Nephron progenitor cell (in vitro differentiated cells): Measurements from ENCODE around the gene CD93.

Experiments
- DNase-seq: peaks from one replicate; pipeline ENCODE4 v3.0.0; 2021
- H3K27ac Mint-ChIP-seq: 2 replicates; pipeline ENCODE4 v1.8.0; 2021; ENCODE audit warnings: mild to moderate bottlenecking, moderate library complexity, mixed read lengths
- H3K27me3 Mint-ChIP-seq: 2 replicates; pipeline ENCODE4 v1.8.0; 2021; ENCODE audit warnings: mild to moderate bottlenecking, low read depth, mixed read lengths; ENCODE audit not compliant: poor library complexity
- H3K36me3 Mint-ChIP-seq: 2 replicates; pipeline ENCODE4 v1.8.0; 2021; ENCODE audit warnings: low read depth, mixed read lengths
- H3K4me1 Mint-ChIP-seq: 2 replicates; pipeline ENCODE4 v1.8.0; 2021; ENCODE audit warnings: mixed read lengths
- H3K4me3 Mint-ChIP-seq: 2 replicates; pipeline ENCODE4 v1.8.0; 2021; ENCODE audit warnings: mild to moderate bottlenecking, moderate library complexity, mixed read lengths
- H3K9me3 Mint-ChIP-seq: 2 replicates; pipeline ENCODE4 v1.8.0; 2021; ENCODE audit warnings: mild to moderate bottlenecking, moderate library complexity, mixed read lengths
- TF ChIP-seq, protein P1 (sequence below): fragments of 200-600 bp; sonication (generic); IDR thresholded peaks from 2 replicates; pipeline ENCODE4 v1.5.0; 2021; ENCODE audit warnings: antibody characterized with exemption

CD93 gene

DNA sequence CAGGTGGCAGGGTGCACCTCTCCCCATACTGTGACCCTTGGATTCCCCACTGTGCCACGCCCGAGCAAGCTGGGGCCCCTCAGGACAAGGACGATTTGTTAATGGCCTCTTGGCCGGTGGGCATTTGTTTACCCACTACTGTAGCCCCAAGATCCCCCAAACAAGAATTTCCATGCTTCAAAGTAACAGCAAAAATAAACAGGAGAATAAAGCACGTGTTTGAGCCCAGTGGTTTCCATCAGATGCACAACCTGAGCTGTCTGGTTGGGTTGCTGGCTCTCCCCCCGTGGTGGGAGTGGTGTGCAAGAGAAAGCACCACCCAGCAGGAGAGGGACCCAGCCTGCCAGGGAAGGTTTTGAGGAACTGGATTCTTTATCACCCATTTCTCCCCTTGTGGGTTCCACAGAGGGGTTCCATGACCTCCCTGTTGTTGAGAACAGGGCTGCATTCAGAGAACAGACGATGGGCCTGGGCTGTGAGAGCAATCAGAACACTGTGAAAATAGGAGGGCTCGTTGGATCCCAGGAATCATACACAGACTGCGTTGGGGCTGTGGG, 4.8 kb downstream of the CD93 start:
- TF ChIP-seq, protein P1, sequence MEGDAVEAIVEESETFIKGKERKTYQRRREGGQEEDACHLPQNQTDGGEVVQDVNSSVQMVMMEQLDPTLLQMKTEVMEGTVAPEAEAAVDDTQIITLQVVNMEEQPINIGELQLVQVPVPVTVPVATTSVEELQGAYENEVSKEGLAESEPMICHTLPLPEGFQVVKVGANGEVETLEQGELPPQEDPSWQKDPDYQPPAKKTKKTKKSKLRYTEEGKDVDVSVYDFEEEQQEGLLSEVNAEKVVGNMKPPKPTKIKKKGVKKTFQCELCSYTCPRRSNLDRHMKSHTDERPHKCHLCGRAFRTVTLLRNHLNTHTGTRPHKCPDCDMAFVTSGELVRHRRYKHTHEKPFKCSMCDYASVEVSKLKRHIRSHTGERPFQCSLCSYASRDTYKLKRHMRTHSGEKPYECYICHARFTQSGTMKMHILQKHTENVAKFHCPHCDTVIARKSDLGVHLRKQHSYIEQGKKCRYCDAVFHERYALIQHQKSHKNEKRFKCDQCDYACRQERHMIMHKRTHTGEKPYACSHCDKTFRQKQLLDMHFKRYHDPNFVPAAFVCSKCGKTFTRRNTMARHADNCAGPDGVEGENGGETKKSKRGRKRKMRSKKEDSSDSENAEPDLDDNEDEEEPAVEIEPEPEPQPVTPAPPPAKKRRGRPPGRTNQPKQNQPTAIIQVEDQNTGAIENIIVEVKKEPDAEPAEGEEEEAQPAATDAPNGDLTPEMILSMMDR = no peak
- no peak overlapping the region for H3K4me3 Mint-ChIP-seq
- H3K36me3 Mint-ChIP-seq = no peaks in the 10 kb centered on the region
- peaks cover 20% of the 10 kb centered on the region for H3K4me1 Mint-ChIP-seq
- no peak for DNase-seq
- H3K27ac Mint-ChIP-seq = no peak overlapping the region
- peaks cover 7% of the 10 kb centered on the region for H3K27me3 Mint-ChIP-seq
- H3K9me3 Mint-ChIP-seq = no peaks in the 10 kb centered on the region

DNA sequence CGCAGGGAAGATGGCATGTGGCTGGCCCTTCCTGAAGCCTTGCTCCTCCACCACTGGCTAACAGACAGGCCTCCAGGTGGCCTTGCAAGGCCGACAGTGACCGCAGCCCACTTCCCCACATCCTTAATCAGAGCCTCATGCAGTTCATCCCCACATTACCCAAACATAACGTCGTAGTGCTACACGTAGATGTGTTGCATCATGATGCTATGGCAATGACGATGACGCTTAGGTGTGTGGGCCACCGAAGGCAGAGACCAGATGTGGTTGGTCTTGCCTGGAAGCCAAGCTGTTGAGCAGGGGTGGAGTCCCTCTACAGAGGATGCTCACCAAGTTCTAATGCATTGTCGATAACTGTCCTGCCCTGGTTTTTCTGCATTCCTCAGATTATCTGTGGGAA, 5.6 kb downstream of the CD93 start:
- TF ChIP-seq, protein P1 = no peak
- Mint-ChIP-seq H3K27me3 (peaks cover 7% of the 10 kb centered on the region), H3K4me3 (no peak overlapping the region), H3K4me1 (peaks cover 18% of the 10 kb centered on the region), H3K27ac (no peak overlapping the region), H3K9me3 (no peaks in the 10 kb centered on the region), H3K36me3 (no peaks in the 10 kb centered on the region)
- DNase-seq = no peak

DNA sequence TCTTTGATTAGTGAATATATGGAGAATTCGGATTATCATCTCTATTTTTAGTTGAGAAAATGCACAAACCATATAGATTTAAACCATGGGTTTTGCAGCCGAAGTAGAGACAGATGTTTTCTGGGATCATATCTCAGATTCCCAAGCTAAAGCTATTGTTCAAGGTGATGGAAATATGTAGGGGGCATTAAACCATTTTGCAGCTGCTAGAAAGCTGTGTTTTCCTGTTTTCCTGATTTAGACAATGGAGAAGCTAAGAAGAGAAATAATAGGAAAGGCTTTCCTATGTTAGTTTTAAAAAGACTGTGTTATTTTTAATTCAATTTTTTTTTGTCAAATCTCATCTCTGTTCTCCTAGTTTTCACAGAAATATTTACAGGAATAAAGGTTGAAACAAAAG, 6.2 kb downstream of the CD93 start:
- no peak overlapping the region for H3K27ac Mint-ChIP-seq
- TF ChIP-seq, protein P1 = no peak
- no peak overlapping the region for H3K4me3 Mint-ChIP-seq
- no peaks in the 10 kb centered on the region for H3K36me3 Mint-ChIP-seq
- DNase-seq = no peak
- H3K4me1 Mint-ChIP-seq = peaks cover 18% of the 10 kb centered on the region
- H3K27me3 Mint-ChIP-seq = peaks cover 8% of the 10 kb centered on the region
- no peaks in the 10 kb centered on the region for H3K9me3 Mint-ChIP-seq

DNA sequence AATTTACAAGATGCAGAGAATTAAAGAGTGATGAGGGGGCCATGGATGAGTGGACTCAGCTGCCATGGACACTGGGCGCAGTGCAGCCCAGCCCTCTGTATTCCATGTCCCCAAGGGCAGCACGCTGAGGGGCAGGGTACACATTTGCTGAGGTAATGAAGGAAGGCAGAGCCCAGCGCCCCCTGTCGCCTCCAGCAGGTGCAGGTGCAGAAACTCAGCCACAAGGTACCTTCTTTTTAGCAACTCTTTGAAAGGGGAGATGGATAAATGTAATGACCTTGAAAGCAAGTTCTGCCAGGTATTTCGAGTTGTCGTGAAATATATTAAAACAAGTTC, 7.1 kb downstream of the CD93 start:
- Mint-ChIP-seq H3K27ac (no peak overlapping the region), H3K27me3 (peaks cover 8% of the 10 kb centered on the region), H3K36me3 (no peaks in the 10 kb centered on the region), H3K4me3 (no peak overlapping the region), H3K9me3 (no peaks in the 10 kb centered on the region), H3K4me1 (peaks cover 18% of the 10 kb centered on the region)
- no peak for DNase-seq
- TF ChIP-seq, protein P1 = peak; percentile 43

DNA sequence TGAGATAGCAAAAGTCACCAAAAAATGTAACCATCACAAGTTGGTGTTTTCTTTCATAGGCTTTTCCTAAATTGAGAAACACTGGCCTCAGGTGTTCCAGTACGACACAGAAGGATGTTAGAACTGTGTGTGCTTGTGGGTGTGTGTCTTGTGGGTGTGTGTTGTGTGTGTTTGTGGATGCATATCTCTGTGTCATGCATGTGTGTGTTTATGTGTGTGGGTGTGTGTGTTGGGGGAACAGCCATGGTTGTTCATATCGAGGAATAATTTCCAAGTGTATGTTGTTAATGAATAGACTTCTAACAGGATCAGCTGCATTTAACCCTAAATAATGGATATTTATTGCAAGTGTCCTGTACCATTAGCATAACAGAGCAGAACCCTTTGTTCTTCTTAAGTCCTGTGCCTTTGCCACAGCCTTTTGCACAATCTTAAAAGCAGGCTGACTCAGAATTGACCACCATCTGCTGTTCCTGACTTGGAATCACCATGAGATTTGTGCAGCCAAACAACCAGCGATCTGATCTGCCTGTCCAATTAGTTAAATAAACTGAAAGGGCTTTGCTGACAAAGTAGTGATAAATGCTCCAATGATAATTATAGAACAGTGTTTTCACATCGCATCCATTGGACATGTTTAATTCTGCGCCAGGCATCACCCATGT, 7.6 kb downstream of the CD93 start:
- H3K36me3 Mint-ChIP-seq = no peaks in the 10 kb centered on the region
- TF ChIP-seq, protein P1 = no peak

DNA sequence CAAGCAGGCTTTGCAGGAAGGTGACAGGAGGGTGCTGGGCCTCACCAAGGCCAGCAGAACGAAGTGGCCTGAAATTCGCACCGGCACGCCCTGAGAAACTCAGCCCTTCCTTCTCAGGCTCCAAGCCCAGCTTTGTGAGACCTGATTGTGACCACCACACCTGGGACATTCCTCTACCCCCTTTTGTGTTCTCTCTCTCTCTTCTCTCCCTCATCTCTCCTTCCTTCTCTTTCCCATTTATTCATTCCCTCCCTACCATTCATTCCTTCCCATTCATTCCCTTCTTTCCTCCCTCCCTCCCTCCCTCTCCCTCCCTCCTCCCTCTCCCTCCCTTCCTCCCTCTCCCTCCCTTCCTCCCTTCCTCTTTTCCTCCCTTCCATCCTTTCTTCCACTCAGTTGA, 8.8 kb downstream of the CD93 start:
- peaks cover 8% of the 10 kb centered on the region for H3K27me3 Mint-ChIP-seq
- no peaks in the 10 kb centered on the region for H3K36me3 Mint-ChIP-seq
- H3K4me1 Mint-ChIP-seq = peaks cover 12% of the 10 kb centered on the region
- H3K27ac Mint-ChIP-seq = no peak overlapping the region
- no peaks in the 10 kb centered on the region for H3K9me3 Mint-ChIP-seq
- no peak for DNase-seq
- TF ChIP-seq, protein P1 = no peak
- H3K4me3 Mint-ChIP-seq = no peak overlapping the region

More for the DNA sequence above, 7.6 kb downstream of the CD93 start:
- no peak overlapping the region for H3K4me3 Mint-ChIP-seq
- H3K9me3 Mint-ChIP-seq = no peaks in the 10 kb centered on the region
- H3K4me1 Mint-ChIP-seq = peaks cover 16% of the 10 kb centered on the region
- no peak for DNase-seq
- H3K27ac Mint-ChIP-seq = no peak overlapping the region
- H3K27me3 Mint-ChIP-seq = peaks cover 8% of the 10 kb centered on the region
